Measurements from ENCODE around the gene SH2D5. TPM values are rescaled to one million over a fixed set of nuclear protein-coding genes. Genes with fewer than 3 reads are reported as not detected.

SH2D5 gene
- total RNA-seq, 1 donor from 2014 or later: 0.23 TPM

- DNase-seq (ENCODE audit: low spot score): no peak
Measured at GRCh38 chr1:20715406-20715805, 17.1 kb downstream of the SH2D5 start.

GRCh38 chr1:20713440-20713839, 19.1 kb downstream of the SH2D5 start:
- no peak for DNase-seq (ENCODE audit: low spot score)

- DNase-seq (ENCODE audit: low spot score): no peak
Measured at GRCh38 chr1:20712215-20712577, 20.3 kb downstream of the SH2D5 start.

- DNase-seq (ENCODE audit: low spot score): no peak
Measured at GRCh38 chr1:20711285-20712214, 21.0 kb downstream of the SH2D5 start.

GRCh38 chr1:20710469-20711284, 21.8 kb downstream of the SH2D5 start:
- DNase-seq (ENCODE audit: low spot score): no peak

- DNase-seq (ENCODE audit: low spot score): no peak
Measured at GRCh38 chr1:20709868-20710267, 22.6 kb downstream of the SH2D5 start.

GRCh38 chr1:20708891-20709290, 23.6 kb downstream of the SH2D5 start:
- no peak for DNase-seq (ENCODE audit: low spot score)

- DNase-seq (ENCODE audit: low spot score): no peak
Measured at GRCh38 chr1:20708057-20708456, 24.4 kb downstream of the SH2D5 start.

- no peak for DNase-seq (ENCODE audit: low spot score)
Measured at GRCh38 chr1:20706841-20707240, 25.7 kb downstream of the SH2D5 start.

- no peak for DNase-seq (ENCODE audit: low spot score)
Measured at GRCh38 chr1:20705203-20705755, 27.2 kb downstream of the SH2D5 start.

- DNase-seq (ENCODE audit: low spot score): no peak
Measured at GRCh38 chr1:20704390-20705202, 27.9 kb downstream of the SH2D5 start.

- no peak for DNase-seq (ENCODE audit: low spot score)
Measured at GRCh38 chr1:20703124-20703756, 29.3 kb downstream of the SH2D5 start.

GRCh38 chr1:20702416-20702815, 30.1 kb downstream of the SH2D5 start:
- DNase-seq (ENCODE audit: low spot score): no peak

- no peak for DNase-seq (ENCODE audit: low spot score)
Measured at GRCh38 chr1:20701847-20702246, 30.7 kb downstream of the SH2D5 start.

GRCh38 chr1:20701446-20701845, 31.1 kb downstream of the SH2D5 start:
- no peak for DNase-seq (ENCODE audit: low spot score)

- no peak for DNase-seq (ENCODE audit: low spot score)
Measured at GRCh38 chr1:20700636-20701215, 31.8 kb downstream of the SH2D5 start.

- no peak for DNase-seq (ENCODE audit: low spot score)
Measured at GRCh38 chr1:20699558-20699957, 32.9 kb downstream of the SH2D5 start.

GRCh38 chr1:20698195-20698910, 34.1 kb downstream of the SH2D5 start:
- no peak for DNase-seq (ENCODE audit: low spot score)

- DNase-seq (ENCODE audit: low spot score): no peak
Measured at GRCh38 chr1:20697563-20697962, 34.9 kb downstream of the SH2D5 start.

Measured in mucosa of gallbladder (tissue), 1 donor.